HG03139 (cell line): ENCODE results near the gene TNFRSF17.
"Not testable (repeated sequence)": the region's sequence is repeated elsewhere in the genome, so short reads cannot be mapped to it uniquely, and the experiment has no call there.

Source experiments
- ATAC-seq: cut with Tn5 transposase; IDR thresholded peaks from one replicate; pipeline ENCODE4 v1.9.1; 2021; ENCODE audit not compliant: unreplicated experiment

TNFRSF17 gene

GRCh38 chr16:11968577-11968976 lies 3.6 kb downstream of the TNFRSF17 start:
- ATAC-seq = no peak

DNA sequence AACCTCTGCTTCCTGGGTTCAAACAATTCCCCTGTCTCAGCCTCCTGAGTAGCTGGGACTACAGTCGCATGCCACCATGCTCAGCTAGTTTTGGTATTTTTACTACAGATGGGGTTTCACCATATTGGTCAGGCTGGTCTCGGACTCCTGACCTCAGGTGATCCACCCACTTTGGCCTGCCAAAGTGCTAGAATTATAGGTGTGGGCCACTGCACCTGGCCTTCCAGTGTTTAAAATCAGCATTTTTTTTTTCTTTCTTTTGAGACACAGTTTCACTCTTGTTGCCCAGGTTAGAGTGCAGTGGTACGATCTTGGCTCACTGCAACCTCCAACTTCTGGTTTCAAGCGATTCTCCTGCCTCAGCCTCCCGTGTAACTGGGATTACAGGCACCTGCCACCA lies 5.3 kb downstream of the TNFRSF17 start:
- not testable (repeated sequence) for ATAC-seq

DNA sequence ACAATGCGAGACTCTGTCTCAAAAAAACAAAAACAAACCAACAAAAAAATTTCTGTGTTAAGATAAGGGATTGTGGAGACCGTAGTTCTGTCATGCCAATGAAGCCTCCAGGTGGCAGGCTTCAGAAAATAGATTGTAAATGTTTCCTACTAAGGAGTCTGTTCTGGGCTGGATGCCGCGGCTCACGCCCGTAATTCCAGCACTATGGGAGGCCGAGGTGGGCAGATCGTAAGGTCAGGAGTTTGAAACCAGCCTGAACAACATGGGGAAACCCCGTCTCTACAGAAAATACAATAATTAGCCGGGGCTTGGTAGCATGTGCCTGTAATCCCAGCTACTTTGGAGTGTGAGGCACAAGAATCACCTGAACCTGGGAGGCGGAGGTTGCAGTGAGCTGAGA lies 7.1 kb downstream of the TNFRSF17 start:
- no peak for ATAC-seq

GRCh38 chr16:11973070-11973469 lies 8.1 kb downstream of the TNFRSF17 start:
- ATAC-seq = no peak

DNA sequence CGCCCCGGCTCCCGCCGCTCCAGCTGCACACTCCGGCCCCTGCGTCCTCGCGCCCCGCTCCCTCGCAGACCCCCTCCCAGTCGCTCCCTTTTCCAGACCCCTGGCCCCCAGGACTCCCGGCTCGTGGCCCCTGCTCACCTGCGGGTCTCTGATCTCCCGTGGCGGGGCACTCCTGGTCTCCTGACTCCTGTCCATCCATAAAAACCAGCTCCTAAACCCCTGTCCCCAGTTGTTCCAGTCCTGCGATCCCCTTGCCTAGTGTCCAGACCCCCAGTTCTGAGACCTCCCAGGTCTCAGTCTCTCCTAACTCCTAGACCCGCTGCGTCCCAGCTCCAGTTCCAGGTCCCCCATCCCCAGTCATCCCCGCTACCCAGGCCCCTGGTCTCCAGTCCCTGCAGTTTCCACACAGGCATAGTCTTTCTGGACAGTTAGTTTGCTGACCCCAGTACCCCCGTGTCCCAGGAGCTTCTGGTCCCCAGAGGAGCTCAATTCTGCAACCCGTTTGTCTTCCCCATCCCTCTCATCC lies 11.9 kb downstream of the TNFRSF17 start:
- no peak for ATAC-seq

GRCh38 chr16:11977376-11978041 lies 12.5 kb downstream of the TNFRSF17 start:
- ATAC-seq = no peak

GRCh38 chr16:11978080-11978479 lies 13.1 kb downstream of the TNFRSF17 start:
- ATAC-seq = no peak

- ATAC-seq = no peak
Measured at GRCh38 chr16:11979013-11979672, 14.1 kb downstream of the TNFRSF17 start.

- ATAC-seq = peak; percentile 42
Measured at GRCh38 chr16:11980136-11980844, 15.3 kb downstream of the TNFRSF17 start.

- no peak for ATAC-seq
Measured at GRCh38 chr16:11985250-11985649, 20.2 kb downstream of the TNFRSF17 start.

- no peak for ATAC-seq
Measured at GRCh38 chr16:11986521-11987057, 21.6 kb downstream of the TNFRSF17 start.

- ATAC-seq = no peak
Measured at GRCh38 chr16:11988258-11988978, 23.4 kb downstream of the TNFRSF17 start.

GRCh38 chr16:11990702-11991390 lies 25.8 kb downstream of the TNFRSF17 start:
- ATAC-seq = no peak

- no peak for ATAC-seq
Measured at GRCh38 chr16:11992008-11992584, 27.1 kb downstream of the TNFRSF17 start.

DNA sequence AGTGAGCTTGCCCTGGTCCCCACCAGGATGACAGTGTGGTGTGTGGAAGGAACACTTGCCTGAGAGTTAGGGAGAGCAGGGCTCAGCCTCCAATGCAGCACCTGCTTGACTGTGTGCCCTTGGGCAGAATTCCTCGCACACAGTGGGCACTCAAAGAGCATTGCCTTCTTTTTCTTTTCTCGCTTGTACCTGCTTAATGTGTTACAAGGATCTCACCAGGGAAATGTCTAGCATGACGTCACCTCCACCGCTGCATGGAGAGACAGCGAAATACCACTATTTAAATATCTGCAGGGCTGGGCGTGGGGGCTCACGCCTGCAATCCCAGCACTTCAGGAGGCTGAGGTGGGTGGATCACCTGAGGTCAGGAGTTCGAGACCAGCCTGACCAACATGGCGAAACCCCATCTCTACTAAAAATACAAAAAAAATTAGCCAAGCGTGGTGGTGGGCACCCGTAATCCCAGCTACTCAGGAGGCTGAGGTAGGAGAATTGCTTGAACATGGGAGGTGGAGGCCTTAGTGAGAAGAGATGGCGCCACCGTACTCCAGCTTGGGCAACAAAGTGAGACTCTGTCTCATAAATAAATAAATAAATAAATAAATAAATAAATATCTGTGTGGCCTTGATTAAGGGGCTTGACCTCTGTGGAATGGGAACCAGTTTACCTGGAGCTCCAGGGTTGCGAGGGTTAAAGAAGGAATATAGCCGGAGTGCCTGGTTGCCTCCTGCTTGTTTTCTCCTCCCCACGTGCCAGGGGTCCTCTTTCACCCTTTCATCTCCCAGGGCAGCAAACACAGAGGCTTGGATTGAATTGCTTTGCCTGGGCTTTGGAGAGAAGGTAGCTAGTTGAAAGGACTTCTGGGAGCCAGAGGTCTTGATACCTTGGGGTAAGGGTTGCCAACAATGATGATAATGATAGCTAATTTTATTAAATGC lies 27.8 kb downstream of the TNFRSF17 start:
- ATAC-seq = no peak

DNA sequence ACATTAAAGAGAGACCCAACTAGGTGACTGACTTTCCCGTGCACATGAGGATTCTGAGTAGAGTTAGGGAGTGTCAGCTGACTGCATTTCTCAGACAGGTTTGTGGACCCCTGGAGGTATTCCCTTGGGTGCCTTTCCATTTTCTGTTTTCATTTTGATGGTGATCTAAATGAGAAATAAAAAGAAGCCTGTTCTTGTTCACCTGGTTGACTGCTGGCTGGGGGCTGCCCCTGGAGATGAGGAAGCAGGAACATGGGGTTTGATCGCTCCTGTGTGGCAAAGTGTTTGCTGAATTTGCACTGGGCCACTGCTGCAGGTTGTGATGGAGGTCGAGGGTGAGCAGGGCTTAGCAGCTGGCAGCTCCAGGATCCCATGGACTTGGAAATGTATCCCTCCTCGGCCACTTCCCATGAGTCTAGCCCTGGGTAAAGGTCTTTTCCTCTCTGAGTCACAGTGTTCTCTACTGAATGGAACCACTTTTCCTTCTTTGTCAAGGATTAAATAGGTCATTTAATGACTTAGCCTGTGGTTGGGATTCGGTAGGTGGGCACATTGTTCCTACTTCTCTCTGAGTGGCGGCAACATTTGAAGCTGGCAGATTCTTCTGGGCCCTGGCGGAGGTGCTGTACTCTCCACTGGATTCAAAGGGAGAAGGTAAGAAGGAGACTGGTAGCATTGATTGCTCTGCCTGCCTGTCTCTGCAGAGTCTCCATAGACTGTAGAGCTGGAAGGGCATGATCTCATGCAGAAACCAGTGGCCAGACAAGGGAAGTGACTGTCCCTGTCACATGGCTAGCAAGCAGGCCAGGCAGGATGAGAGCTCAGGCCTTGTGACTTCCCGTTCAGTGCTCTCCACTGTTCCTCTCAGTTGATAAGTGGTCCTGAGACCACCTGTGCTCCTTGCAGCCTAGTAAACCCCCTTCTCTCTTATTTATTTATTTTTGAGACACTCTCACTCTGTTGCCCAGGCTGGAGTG lies 29.4 kb downstream of the TNFRSF17 start:
- no peak for ATAC-seq

- ATAC-seq = no peak
Measured at GRCh38 chr16:11996433-11997330, 31.7 kb downstream of the TNFRSF17 start.
